GM23248 (cell line): ENCODE measurements around the gene NBEA.

Experiments used
- EZH2 ChIP-seq: fragments of 200-600 bp; sonication (generic); IDR thresholded peaks from 2 replicates; pipeline ENCODE4 v1.6.1; 2018; ENCODE audit warnings: antibody characterized with exemption, mild to moderate bottlenecking; ENCODE audit not compliant: insufficient read depth, poor library complexity, severe bottlenecking
- EZH2phosphoT487 ChIP-seq: fragments of 200-600 bp; sonication (generic); IDR thresholded peaks from 2 replicates; pipeline ENCODE4 v1.6.1; 2018; ENCODE audit warnings: antibody characterized with exemption, moderate library complexity, mild to moderate bottlenecking, low read depth; ENCODE audit not compliant: insufficient read depth

DNA sequence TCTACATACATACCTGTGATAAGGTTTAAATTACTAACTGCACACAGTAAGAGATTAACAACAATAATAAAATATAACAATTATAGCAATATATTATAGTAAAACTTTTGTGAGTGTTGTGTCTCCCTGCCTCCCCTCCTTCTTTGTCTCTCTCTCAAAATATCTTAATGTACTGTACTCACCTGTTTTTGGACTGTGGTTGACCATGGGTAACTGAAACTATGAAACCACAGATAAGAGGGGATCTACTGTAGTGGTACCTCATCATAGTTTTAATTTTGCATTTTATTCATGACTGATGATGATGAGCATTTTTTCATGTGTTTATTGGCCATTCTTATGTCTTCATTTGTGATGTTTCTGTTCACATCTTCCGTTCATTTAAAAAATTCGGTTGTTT, 104.5 kb downstream of the NBEA start:
- no peak for TF ChIP-seq EZH2phosphoT487
- TF ChIP-seq EZH2: no peak
